ENCODE results near the gene LPP. TPM values are rescaled to one million over a fixed set of nuclear protein-coding genes. Genes with fewer than 3 reads are reported as not detected.
A peak's percentile ranks its signal among the peaks of the same experiment; 100 is the strongest.

The LPP gene
- total RNA-seq, 4 donors from 2014 or later: 1,872 to 3,079 (median 2,300) TPM

- Histone ChIP-seq H3K27ac (replicated peaks in 1 of 4) (no peak overlapping the region), H3K9me3 (no peaks in the 10 kb centered on the region), H3K4me1 (peaks cover 14 to 69% (median 57%) of the 10 kb centered on the region in 4 donors), H3K27me3 (no peaks in the 10 kb centered on the region), H3K36me3 (no peaks in the 10 kb centered on the region), H3K4me3 (no peak overlapping the region)
- intact Hi-C loops (cut with DNase I): no loop called here
- 60% methylated on average over 1 of the region's 1 CpG for WGBS
- DNase-seq (ENCODE audit: extremely low spot score): no peak
- TF ChIP-seq POLR2A (IDR thresholded peaks at IDR 0.05; ENCODE audit: low read depth) (no peak), EP300 (IDR thresholded peaks at IDR 0.05) (no peak), POLR2AphosphoS5 (IDR thresholded peaks at IDR 0.05) (no peak), CTCF (IDR thresholded peaks at IDR 0.05) (no peak)
Observed at GRCh38 chr3:188662214-188662613, 508.3 kb downstream of the LPP start.

GRCh38 chr3:188662795-188663194 is 508.8 kb downstream of the LPP start:
- intact Hi-C loops (cut with DNase I): no loop called here
- TF ChIP-seq EP300 (IDR thresholded peaks at IDR 0.05) (no peak), CTCF (IDR thresholded peaks at IDR 0.05) (no peak), POLR2AphosphoS5 (IDR thresholded peaks at IDR 0.05) (no peak), POLR2A (IDR thresholded peaks at IDR 0.05; ENCODE audit: low read depth) (no peak)
- peak overlapping the region in 1 of 4 donors; percentile 16 for H3K27ac ChIP-seq (replicated peaks in 1 of 4)
- H3K36me3 ChIP-seq: no peaks in the 10 kb centered on the region
- peaks cover 14 to 71% (median 54%) of the 10 kb centered on the region in 4 donors for H3K4me1 ChIP-seq
- DNase-seq (ENCODE audit: extremely low spot score): no peak
- H3K9me3 ChIP-seq: no peaks in the 10 kb centered on the region
- no peak overlapping the region for H3K4me3 ChIP-seq
- no peaks in the 10 kb centered on the region for H3K27me3 ChIP-seq
- WGBS: 70% methylated on average over 2 of the region's 2 CpGs

GRCh38 chr3:188663839-188664238 is 509.9 kb downstream of the LPP start:
- H3K4me3 ChIP-seq: no peak overlapping the region
- intact Hi-C loops (cut with DNase I): no loop called here
- H3K4me1 ChIP-seq: peaks cover 9 to 62% (median 47%) of the 10 kb centered on the region in 4 donors
- 95% methylated on average over 5 of the region's 5 CpGs for WGBS
- no peaks in the 10 kb centered on the region for H3K9me3 ChIP-seq
- TF ChIP-seq POLR2AphosphoS5 (IDR thresholded peaks at IDR 0.05): no peak
- TF ChIP-seq CTCF (IDR thresholded peaks at IDR 0.05): no peak
- no peak overlapping the region for H3K27ac ChIP-seq (replicated peaks in 1 of 4)
- no peaks in the 10 kb centered on the region for H3K27me3 ChIP-seq
- no peaks in the 10 kb centered on the region for H3K36me3 ChIP-seq
- no peak for DNase-seq (ENCODE audit: extremely low spot score)

GRCh38 chr3:188664795-188665194 is 510.8 kb downstream of the LPP start:
- Histone ChIP-seq H3K4me1 (peaks cover under 1 to 53% (median 38%) of the 10 kb centered on the region in 4 donors), H3K27me3 (no peaks in the 10 kb centered on the region), H3K36me3 (no peaks in the 10 kb centered on the region), H3K27ac (replicated peaks in 1 of 4) (no peak overlapping the region), H3K4me3 (no peak overlapping the region), H3K9me3 (no peaks in the 10 kb centered on the region)
- WGBS: 78% methylated on average over 3 of the region's 3 CpGs
- TF ChIP-seq POLR2A (IDR thresholded peaks at IDR 0.05; ENCODE audit: low read depth) (no peak), CTCF (IDR thresholded peaks at IDR 0.05) (no peak), EP300 (IDR thresholded peaks at IDR 0.05) (no peak), POLR2AphosphoS5 (IDR thresholded peaks at IDR 0.05) (no peak)
- intact Hi-C loops (cut with DNase I): no loop called here
- no peak for DNase-seq (ENCODE audit: extremely low spot score)

- Histone ChIP-seq H3K27me3 (no peaks in the 10 kb centered on the region), H3K4me1 (peaks cover 7 to 50% (median 40%) of the 10 kb centered on the region in 4 donors), H3K27ac (replicated peaks in 1 of 4) (no peak overlapping the region), H3K9me3 (no peaks in the 10 kb centered on the region), H3K36me3 (no peaks in the 10 kb centered on the region), H3K4me3 (no peak overlapping the region)
- WGBS: 84% methylated on average over 2 of the region's 2 CpGs
- TF ChIP-seq POLR2A (IDR thresholded peaks at IDR 0.05; ENCODE audit: low read depth) (no peak), EP300 (IDR thresholded peaks at IDR 0.05) (no peak), CTCF (IDR thresholded peaks at IDR 0.05) (no peak), POLR2AphosphoS5 (IDR thresholded peaks at IDR 0.05) (no peak)
- DNase-seq (ENCODE audit: extremely low spot score): no peak
- intact Hi-C loops (cut with DNase I): no loop called here
Observed at GRCh38 chr3:188667926-188668325, 514.0 kb downstream of the LPP start.
